Astrocyte of the spinal cord (primary cell): ENCODE data around the gene RBMS2.

ENCODE experiments used
- DNase-seq: peaks from one replicate; pipeline ENCODE4 v3.0.0; 2011; ENCODE audit warnings: low read depth, low spot score
- H3K4me3 ChIP-seq: 2 replicates; pipeline ENCODE4 v1.5.1; 2011; ENCODE audit warnings: low read depth, mild to moderate bottlenecking, low read length, moderate library complexity
- in situ Hi-C: cut with HindIII; loops from 2 replicates; pipeline ENCODE4 v1.10.0; 2017; ENCODE audit warnings: low sequenced_read_pairs
- TF ChIP-seq, protein P1 (sequence below): IDR thresholded peaks from 2 replicates; pipeline ENCODE4 v1.5.1; 2012; ENCODE audit warnings: low read depth, mild to moderate bottlenecking, low read length, inconsistent platforms

The RBMS2 gene

DNA sequence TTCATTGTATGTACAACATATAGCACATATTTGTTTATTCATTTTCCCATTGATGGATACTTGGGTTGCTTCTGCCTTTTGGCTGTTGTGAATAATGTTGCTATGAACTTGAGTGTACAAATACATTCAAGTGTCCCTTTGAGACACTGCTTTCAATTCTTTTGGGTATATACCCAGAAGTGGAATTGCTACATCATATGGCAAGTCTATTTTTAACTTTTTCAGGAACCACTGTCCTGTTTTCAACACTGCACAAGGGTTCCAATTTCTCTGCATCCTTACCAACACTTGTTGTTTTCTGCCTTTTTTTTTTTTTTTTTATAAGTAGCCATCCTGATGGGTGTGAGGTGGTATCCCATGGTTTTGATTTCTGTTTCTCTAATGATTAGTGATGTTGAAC lies 15.9 kb downstream of the RBMS2 start:
- TF ChIP-seq, protein P1, sequence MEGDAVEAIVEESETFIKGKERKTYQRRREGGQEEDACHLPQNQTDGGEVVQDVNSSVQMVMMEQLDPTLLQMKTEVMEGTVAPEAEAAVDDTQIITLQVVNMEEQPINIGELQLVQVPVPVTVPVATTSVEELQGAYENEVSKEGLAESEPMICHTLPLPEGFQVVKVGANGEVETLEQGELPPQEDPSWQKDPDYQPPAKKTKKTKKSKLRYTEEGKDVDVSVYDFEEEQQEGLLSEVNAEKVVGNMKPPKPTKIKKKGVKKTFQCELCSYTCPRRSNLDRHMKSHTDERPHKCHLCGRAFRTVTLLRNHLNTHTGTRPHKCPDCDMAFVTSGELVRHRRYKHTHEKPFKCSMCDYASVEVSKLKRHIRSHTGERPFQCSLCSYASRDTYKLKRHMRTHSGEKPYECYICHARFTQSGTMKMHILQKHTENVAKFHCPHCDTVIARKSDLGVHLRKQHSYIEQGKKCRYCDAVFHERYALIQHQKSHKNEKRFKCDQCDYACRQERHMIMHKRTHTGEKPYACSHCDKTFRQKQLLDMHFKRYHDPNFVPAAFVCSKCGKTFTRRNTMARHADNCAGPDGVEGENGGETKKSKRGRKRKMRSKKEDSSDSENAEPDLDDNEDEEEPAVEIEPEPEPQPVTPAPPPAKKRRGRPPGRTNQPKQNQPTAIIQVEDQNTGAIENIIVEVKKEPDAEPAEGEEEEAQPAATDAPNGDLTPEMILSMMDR = no peak
- in situ Hi-C loops = no loop called here
- DNase-seq = no peak
- H3K4me3 ChIP-seq = no peak overlapping the region

DNA sequence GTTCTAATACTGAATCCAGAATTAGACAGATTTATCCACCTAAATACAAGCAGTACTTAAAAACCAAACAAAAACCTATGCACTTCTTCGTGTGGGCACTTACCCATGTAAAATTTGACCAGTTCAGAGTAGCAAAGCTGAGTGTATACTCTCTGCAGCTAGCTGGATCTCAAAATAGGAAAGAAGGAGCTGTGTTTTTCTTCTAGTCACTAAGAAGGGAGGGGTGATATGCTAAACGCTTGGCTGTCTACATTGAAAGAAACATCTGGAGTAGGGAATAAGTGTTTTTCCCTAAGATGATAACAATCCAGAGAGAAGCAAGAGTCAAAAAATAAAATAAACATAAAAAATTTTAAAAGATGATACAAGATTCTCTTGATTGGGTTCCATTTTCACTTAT lies 20.0 kb downstream of the RBMS2 start:
- TF ChIP-seq, protein P1 = no peak
- no peak overlapping the region for H3K4me3 ChIP-seq
- in situ Hi-C loops = no loop called here
- no peak for DNase-seq

DNA sequence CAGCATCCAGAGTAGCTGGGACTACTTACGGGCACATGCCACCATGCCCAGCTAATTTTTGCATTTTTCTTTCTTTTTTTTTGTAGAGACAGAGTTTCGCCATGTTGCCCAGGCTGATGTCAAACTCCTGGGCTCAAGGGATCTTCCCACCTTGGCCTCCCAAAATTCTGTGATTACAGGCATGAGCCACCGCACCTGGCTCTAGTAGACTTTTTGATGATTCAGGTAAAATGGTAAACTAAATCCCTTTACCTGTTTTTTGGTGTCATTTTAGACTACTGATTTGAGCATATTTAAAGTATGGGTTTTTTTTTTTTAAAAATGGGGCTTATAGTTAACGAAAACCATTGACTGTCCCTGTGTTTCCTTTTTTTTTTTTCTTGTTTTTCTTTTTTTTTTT lies 20.5 kb downstream of the RBMS2 start:
- in situ Hi-C loops = no loop called here
- no peak for DNase-seq
- H3K4me3 ChIP-seq = no peak overlapping the region
- TF ChIP-seq, protein P1 = no peak

GRCh38 chr12:56545023-56545604 lies 23.5 kb downstream of the RBMS2 start:
- no peak for DNase-seq
- H3K4me3 ChIP-seq = no peak overlapping the region
- in situ Hi-C loops = no loop called here
- TF ChIP-seq, protein P1 = no peak

DNA sequence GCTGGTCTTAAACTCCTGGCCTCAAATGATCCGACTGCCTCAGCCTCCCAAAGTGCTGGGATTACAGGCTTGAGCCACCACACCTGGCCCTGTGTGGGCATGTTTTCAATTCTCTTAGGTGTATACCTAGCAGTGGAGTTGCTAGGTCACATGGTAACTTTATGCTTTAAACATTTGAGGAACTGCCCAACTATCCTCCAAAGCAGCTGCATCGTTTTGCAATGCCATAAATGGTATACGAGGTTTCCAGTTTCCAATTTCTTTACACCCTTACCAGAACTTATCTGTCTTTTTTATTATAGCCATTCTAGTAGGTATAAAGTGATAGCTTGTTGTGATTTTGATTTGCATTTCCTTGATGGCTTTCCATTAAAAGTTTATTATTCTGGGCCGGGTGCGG lies 25.1 kb downstream of the RBMS2 start:
- TF ChIP-seq, protein P1 = no peak
- no peak overlapping the region for H3K4me3 ChIP-seq
- DNase-seq = no peak
- in situ Hi-C loops = no loop called here

GRCh38 chr12:56551070-56551469 lies 29.4 kb downstream of the RBMS2 start:
- TF ChIP-seq, protein P1 = no peak
- in situ Hi-C loops = no loop called here
- H3K4me3 ChIP-seq = no peak overlapping the region
- no peak for DNase-seq
